Dendritic cell treated with granulocyte-macrophage colony-stimulating factor and Interleukin-4, amounts not matched to agents 40 ng/mL and 50 ng/mL, for 4 days (primary cell): ENCODE results near the gene ITGBL1.
"Not testable (repeated sequence)": the region's sequence is repeated elsewhere in the genome, so short reads cannot be mapped to it uniquely, and the experiment has no call there.

ENCODE experiments used
- H3K27ac Mint-ChIP-seq: one replicate; pipeline ENCODE4 v1.8.0; 2022; ENCODE audit warnings: mild to moderate bottlenecking, mixed read lengths
- H3K27me3 Mint-ChIP-seq: one replicate; pipeline ENCODE4 v1.8.0; 2022; ENCODE audit warnings: mild to moderate bottlenecking, mixed read lengths
- H3K36me3 Mint-ChIP-seq: one replicate; pipeline ENCODE4 v1.8.0; 2022; ENCODE audit warnings: low read depth, mixed read lengths
- H3K4me1 Mint-ChIP-seq: one replicate; pipeline ENCODE4 v1.8.0; 2022; ENCODE audit warnings: low read depth, mixed read lengths
- H3K4me3 Mint-ChIP-seq: one replicate; pipeline ENCODE4 v1.8.0; 2022; ENCODE audit warnings: mild to moderate bottlenecking, moderate library complexity, mixed read lengths
- H3K9me3 Mint-ChIP-seq: one replicate; pipeline ENCODE4 v1.8.0; 2022; ENCODE audit warnings: mixed read lengths
- intact Hi-C: fragments of 100-400 bp; cut with micrococcal nuclease; formaldehyde crosslinking; loops from one replicate; pipeline ENCODE4 v1.15.0; 2022

Gene ITGBL1

GRCh38 chr13:101536079-101536478, 83.6 kb downstream of the ITGBL1 start:
- Mint-ChIP-seq H3K27ac (no peak overlapping the region), H3K4me1 (no peaks in the 10 kb centered on the region), H3K4me3 (no peak overlapping the region), H3K36me3 (no peaks in the 10 kb centered on the region), H3K27me3 (no peaks in the 10 kb centered on the region), H3K9me3 (no peaks in the 10 kb centered on the region)
- intact Hi-C loops: no loop called here

DNA sequence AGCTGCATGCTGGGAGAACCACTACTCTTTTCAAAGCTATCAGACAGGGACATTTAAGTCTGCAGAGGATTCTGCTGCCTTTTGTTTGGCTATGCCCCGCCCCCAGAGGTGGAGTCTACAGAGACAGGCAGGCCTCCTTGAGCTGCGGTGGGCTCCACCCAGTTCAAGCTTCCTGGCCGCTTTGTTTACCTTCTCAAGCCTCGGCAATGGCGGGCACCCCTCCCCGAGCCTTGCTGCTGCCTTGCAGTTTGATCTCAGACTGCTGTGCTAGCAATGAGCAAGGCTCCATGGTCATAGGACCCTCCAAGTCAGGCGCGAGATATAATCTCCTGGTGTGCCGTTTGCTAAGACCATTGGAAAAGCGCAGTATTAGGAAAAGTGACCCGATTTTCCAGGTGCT, 92.1 kb downstream of the ITGBL1 start:
- H3K27ac Mint-ChIP-seq, H3K27me3 Mint-ChIP-seq, H3K36me3 Mint-ChIP-seq, H3K4me3 Mint-ChIP-seq, H3K4me1 Mint-ChIP-seq, intact Hi-C loops: not testable (repeated sequence)
- peaks cover 20% of the 10 kb centered on the region for H3K9me3 Mint-ChIP-seq

GRCh38 chr13:101544979-101545378, 92.5 kb downstream of the ITGBL1 start:
- intact Hi-C loops: no loop called here
- H3K4me1 Mint-ChIP-seq: no peaks in the 10 kb centered on the region
- H3K9me3 Mint-ChIP-seq: peaks cover 20% of the 10 kb centered on the region
- H3K27ac Mint-ChIP-seq: no peak overlapping the region
- no peaks in the 10 kb centered on the region for H3K27me3 Mint-ChIP-seq
- H3K4me3 Mint-ChIP-seq: no peak overlapping the region
- H3K36me3 Mint-ChIP-seq: no peaks in the 10 kb centered on the region

- no peak overlapping the region for H3K4me3 Mint-ChIP-seq
- no peaks in the 10 kb centered on the region for H3K36me3 Mint-ChIP-seq
- peaks cover 20% of the 10 kb centered on the region for H3K9me3 Mint-ChIP-seq
- no peaks in the 10 kb centered on the region for H3K27me3 Mint-ChIP-seq
- no peak overlapping the region for H3K27ac Mint-ChIP-seq
- H3K4me1 Mint-ChIP-seq: no peaks in the 10 kb centered on the region
- intact Hi-C loops: no loop called here
Measured at GRCh38 chr13:101545521-101545920, 93.0 kb downstream of the ITGBL1 start.

DNA sequence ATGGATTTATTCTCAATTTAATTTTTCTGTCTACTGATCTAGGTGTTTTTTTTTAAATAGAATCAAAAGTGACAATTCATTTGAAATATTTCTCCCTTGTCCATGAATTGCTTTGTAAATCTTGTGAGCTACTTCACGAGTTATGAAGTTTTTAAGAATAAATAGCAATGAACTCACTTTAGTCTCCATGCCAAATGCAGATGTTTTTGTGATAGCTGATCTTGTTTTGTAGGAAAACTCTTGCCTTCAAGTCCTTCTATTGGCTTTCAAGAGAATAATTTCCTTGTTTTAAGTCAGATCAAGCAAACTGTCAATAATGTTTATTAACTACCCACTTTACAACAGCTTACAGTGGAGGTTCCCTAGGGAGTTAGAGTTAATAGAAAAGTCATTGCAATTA, 99.8 kb downstream of the ITGBL1 start:
- H3K9me3 Mint-ChIP-seq: no peaks in the 10 kb centered on the region
- H3K27me3 Mint-ChIP-seq: no peaks in the 10 kb centered on the region

GRCh38 chr13:101552786-101553185, 100.3 kb downstream of the ITGBL1 start:
- intact Hi-C loops: no loop called here
- no peak overlapping the region for H3K4me3 Mint-ChIP-seq
- H3K9me3 Mint-ChIP-seq: no peaks in the 10 kb centered on the region
- H3K36me3 Mint-ChIP-seq: no peaks in the 10 kb centered on the region
- no peak overlapping the region for H3K27ac Mint-ChIP-seq
- H3K4me1 Mint-ChIP-seq: no peaks in the 10 kb centered on the region
- no peaks in the 10 kb centered on the region for H3K27me3 Mint-ChIP-seq

More for the DNA sequence above, 99.8 kb downstream of the ITGBL1 start:
- Mint-ChIP-seq H3K27ac (no peak overlapping the region), H3K4me1 (no peaks in the 10 kb centered on the region), H3K4me3 (no peak overlapping the region), H3K36me3 (no peaks in the 10 kb centered on the region)
- intact Hi-C loops: no loop called here

- Mint-ChIP-seq H3K36me3 (no peaks in the 10 kb centered on the region), H3K4me1 (no peaks in the 10 kb centered on the region), H3K27me3 (no peaks in the 10 kb centered on the region), H3K9me3 (no peaks in the 10 kb centered on the region), H3K27ac (no peak overlapping the region), H3K4me3 (no peak overlapping the region)
- intact Hi-C loops: no loop called here
Measured at GRCh38 chr13:101554420-101555125, 102.1 kb downstream of the ITGBL1 start.

- Mint-ChIP-seq H3K4me3 (no peak overlapping the region), H3K9me3 (no peaks in the 10 kb centered on the region), H3K27ac (no peak overlapping the region), H3K27me3 (no peaks in the 10 kb centered on the region), H3K4me1 (no peaks in the 10 kb centered on the region), H3K36me3 (no peaks in the 10 kb centered on the region)
- intact Hi-C loops: no loop called here
Measured at GRCh38 chr13:101555610-101556009, 103.1 kb downstream of the ITGBL1 start.

DNA sequence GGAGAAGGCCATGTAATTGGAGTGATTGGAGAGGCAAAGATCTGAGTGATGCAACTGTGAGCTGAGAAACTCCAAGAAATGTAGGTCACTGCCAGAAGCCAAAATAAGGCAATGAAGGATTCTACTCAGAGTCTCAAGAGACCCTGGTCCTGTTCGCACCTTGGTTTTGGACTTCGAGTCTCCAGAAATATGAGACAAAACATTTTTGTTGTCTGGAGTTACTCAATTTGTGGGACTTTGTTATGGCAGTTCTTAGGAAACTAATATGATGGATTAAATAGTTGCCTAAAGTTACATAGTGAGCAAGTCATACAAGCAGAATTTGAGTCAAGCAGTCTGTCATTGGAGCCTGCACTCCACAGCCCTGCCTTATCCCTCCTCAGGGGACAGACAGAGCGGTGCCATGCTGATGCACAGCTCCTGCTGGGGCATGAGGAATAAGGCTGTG, 104.2 kb downstream of the ITGBL1 start:
- H3K27ac Mint-ChIP-seq: no peak overlapping the region
- H3K4me1 Mint-ChIP-seq: no peaks in the 10 kb centered on the region
- H3K27me3 Mint-ChIP-seq: no peaks in the 10 kb centered on the region
- H3K9me3 Mint-ChIP-seq: no peaks in the 10 kb centered on the region
- intact Hi-C loops: no loop called here
- no peaks in the 10 kb centered on the region for H3K36me3 Mint-ChIP-seq
- no peak overlapping the region for H3K4me3 Mint-ChIP-seq

DNA sequence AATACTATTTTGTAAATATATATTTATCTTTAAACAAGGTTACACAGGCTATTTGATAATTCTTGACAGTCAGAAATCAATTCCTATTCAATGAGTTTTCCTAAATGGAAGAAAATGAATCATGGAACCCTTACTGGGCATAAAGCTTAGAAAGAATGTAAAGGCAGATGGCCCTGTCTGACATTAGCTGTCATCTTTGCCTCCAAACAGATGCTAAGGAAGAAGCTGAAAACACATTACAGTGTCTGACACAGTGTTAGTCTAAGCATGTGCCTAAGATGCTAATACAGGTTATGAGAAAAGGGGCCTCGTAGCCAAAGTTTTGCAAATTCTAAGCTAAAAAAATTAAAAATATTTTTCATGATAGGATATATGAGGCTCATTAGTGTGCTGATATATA, 112.8 kb downstream of the ITGBL1 start:
- no peaks in the 10 kb centered on the region for H3K4me1 Mint-ChIP-seq
- intact Hi-C loops: no loop called here
- H3K27me3 Mint-ChIP-seq: no peaks in the 10 kb centered on the region
- no peak overlapping the region for H3K4me3 Mint-ChIP-seq
- no peak overlapping the region for H3K27ac Mint-ChIP-seq
- no peaks in the 10 kb centered on the region for H3K36me3 Mint-ChIP-seq
- no peaks in the 10 kb centered on the region for H3K9me3 Mint-ChIP-seq

DNA sequence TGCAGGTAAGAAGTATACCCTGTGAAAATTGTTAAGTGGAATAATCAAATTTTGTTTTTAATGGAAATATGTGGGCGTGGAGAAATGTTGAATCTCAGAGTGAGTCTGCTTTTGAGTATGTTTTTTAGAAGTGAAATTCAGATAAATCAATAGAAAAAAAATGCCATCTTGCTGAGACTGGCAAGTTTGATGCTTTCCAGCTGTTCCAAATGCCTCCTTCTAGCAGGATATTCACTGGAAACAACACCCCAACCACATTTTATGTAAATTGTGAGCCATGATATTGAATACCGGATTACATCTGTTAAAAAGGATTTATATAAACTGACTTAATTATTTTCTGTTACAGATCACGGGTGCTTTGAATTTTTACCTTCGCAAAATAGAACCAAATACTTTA, 115.4 kb downstream of the ITGBL1 start:
- no peak overlapping the region for H3K4me3 Mint-ChIP-seq
- H3K4me1 Mint-ChIP-seq: no peaks in the 10 kb centered on the region
- intact Hi-C loops: no loop called here
- no peaks in the 10 kb centered on the region for H3K27me3 Mint-ChIP-seq
- H3K27ac Mint-ChIP-seq: no peak overlapping the region
- H3K36me3 Mint-ChIP-seq: no peaks in the 10 kb centered on the region
- H3K9me3 Mint-ChIP-seq: no peaks in the 10 kb centered on the region

- intact Hi-C loops: no loop called here
- Mint-ChIP-seq H3K36me3 (no peaks in the 10 kb centered on the region), H3K27ac (no peak overlapping the region), H3K9me3 (no peaks in the 10 kb centered on the region), H3K27me3 (no peaks in the 10 kb centered on the region), H3K4me3 (no peak overlapping the region), H3K4me1 (no peaks in the 10 kb centered on the region)
Measured at GRCh38 chr13:101569807-101570206, 117.3 kb downstream of the ITGBL1 start.

DNA sequence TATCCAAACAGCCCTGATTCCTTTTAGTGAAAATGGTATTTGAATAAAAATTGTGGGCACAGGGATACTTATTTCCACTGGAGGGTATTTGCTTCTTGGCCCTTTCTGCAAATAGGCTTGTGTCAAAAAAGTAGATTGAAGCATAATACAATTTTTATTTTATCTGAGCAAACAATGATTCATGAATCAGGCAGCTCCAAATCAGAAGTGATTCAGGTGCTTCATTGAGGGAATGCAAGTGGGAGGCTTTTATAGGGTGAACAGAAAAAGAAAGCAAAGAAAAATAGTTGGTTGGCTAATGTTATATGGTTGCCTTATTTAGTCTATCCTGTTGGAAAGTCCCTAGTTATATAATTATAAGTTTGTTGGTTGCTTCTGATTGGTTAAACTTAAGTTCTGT, 117.9 kb downstream of the ITGBL1 start:
- Mint-ChIP-seq H3K4me3 (no peak overlapping the region), H3K9me3 (no peaks in the 10 kb centered on the region), H3K36me3 (no peaks in the 10 kb centered on the region), H3K27me3 (no peaks in the 10 kb centered on the region), H3K4me1 (no peaks in the 10 kb centered on the region), H3K27ac (no peak overlapping the region)
- intact Hi-C loops: no loop called here

- intact Hi-C loops: no loop called here
- Mint-ChIP-seq H3K4me1 (no peaks in the 10 kb centered on the region), H3K4me3 (no peak overlapping the region), H3K9me3 (no peaks in the 10 kb centered on the region), H3K27ac (no peak overlapping the region), H3K27me3 (no peaks in the 10 kb centered on the region), H3K36me3 (no peaks in the 10 kb centered on the region)
Measured at GRCh38 chr13:101572456-101572855, 120.0 kb downstream of the ITGBL1 start.

GRCh38 chr13:101575581-101575980, 123.1 kb downstream of the ITGBL1 start:
- Mint-ChIP-seq H3K27ac (no peak overlapping the region), H3K9me3 (no peaks in the 10 kb centered on the region), H3K4me1 (no peaks in the 10 kb centered on the region), H3K36me3 (no peaks in the 10 kb centered on the region), H3K4me3 (no peak overlapping the region), H3K27me3 (no peaks in the 10 kb centered on the region)
- intact Hi-C loops: no loop called here
